ENCODE results near the gene LMF1. TPM values are rescaled to one million over a fixed set of nuclear protein-coding genes. Genes with fewer than 3 reads are reported as not detected.

LMF1 gene
- total RNA-seq, 1 experiment from 2014 or later, result 12.8 TPM

- ChIA-PET POLR2A (no interaction called here), CTCF (no interaction called here), RAD21 (ENCODE audit: low non-redundant PET in 1 of 2, low total read pairs in 2 of 2, uncharacterized antibody in 2 of 2, unreplicated experiment in 2 of 2) (no interaction called here)
- Histone ChIP-seq H3K9me2 (ENCODE audit: insufficient read depth) (no peaks in the 10 kb centered on the region), H3K27me3 (ENCODE audit: insufficient read depth, low read length) (peaks cover 39% of the 10 kb centered on the region), H2AFZ (ENCODE audit: low read depth, low read length, poor library complexity, severe bottlenecking) (no peak overlapping the region), H3K36me3 (ENCODE audit: control insufficient read depth in 1 of 2, insufficient read depth in 2 of 2, low read length in 2 of 2) (no peaks in the 10 kb centered on the region), H3K27ac (ENCODE audit: low read depth, low read length) (no peak overlapping the region), H3K79me2 (ENCODE audit: insufficient read depth, low read length) (no peaks in the 10 kb centered on the region), H3K4me1 (ENCODE audit: control insufficient read depth in 1 of 2, insufficient read depth in 2 of 2, low read length in 2 of 2) (peaks cover 5 to 12% of the 10 kb centered on the region in 2 experiments), H3K9ac (ENCODE audit: low read length) (no peak overlapping the region), H3K9me3 (ENCODE audit: control insufficient read depth in 1 of 2, insufficient read depth in 1 of 2, low read depth in 1 of 2, low read length in 2 of 2) (no peaks in the 10 kb centered on the region), H3K4me3 (replicated peaks in 1 of 2; ENCODE audit: low read depth in 1 of 2, low read length in 2 of 2) (no peak overlapping the region), H4K20me1 (ENCODE audit: insufficient read depth) (no peaks in the 10 kb centered on the region), H3K4me2 (ENCODE audit: low read length) (no peak overlapping the region)
- BruUV-seq (replicated peaks), result no TSS peak
- intact Hi-C loops (cut with micrococcal nuclease), result no loop called here
- no peak for DNase-seq (ENCODE audit: low read depth, low spot score)
- no peak for ATAC-seq
- TF ChIP-seq ELF1 (IDR thresholded peaks at IDR 0.05; ENCODE audit: borderline replicate concordance, low read depth) (no peak), CBX3 (IDR thresholded peaks at IDR 0.05; ENCODE audit: low read depth) (no peak), POLR2A (IDR thresholded peaks at IDR 0.05; ENCODE audit: borderline replicate concordance, extremely low read depth, insufficient read depth, insufficient read length) (no peak), ZFX (IDR thresholded peaks at IDR 0.05) (no peak), POLR2AphosphoS5 (IDR thresholded peaks at IDR 0.05; ENCODE audit: low read depth, low read length) (no peak), CEBPB (IDR thresholded peaks at IDR 0.05; ENCODE audit: low read depth) (no peak), SRF (IDR thresholded peaks at IDR 0.05; ENCODE audit: low read depth) (no peak), FOSL1 (IDR thresholded peaks at IDR 0.05; ENCODE audit: low read depth) (no peak)
- TF ChIP-seq, protein P1, sequence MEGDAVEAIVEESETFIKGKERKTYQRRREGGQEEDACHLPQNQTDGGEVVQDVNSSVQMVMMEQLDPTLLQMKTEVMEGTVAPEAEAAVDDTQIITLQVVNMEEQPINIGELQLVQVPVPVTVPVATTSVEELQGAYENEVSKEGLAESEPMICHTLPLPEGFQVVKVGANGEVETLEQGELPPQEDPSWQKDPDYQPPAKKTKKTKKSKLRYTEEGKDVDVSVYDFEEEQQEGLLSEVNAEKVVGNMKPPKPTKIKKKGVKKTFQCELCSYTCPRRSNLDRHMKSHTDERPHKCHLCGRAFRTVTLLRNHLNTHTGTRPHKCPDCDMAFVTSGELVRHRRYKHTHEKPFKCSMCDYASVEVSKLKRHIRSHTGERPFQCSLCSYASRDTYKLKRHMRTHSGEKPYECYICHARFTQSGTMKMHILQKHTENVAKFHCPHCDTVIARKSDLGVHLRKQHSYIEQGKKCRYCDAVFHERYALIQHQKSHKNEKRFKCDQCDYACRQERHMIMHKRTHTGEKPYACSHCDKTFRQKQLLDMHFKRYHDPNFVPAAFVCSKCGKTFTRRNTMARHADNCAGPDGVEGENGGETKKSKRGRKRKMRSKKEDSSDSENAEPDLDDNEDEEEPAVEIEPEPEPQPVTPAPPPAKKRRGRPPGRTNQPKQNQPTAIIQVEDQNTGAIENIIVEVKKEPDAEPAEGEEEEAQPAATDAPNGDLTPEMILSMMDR (IDR thresholded peaks at IDR 0.05 in 2 of 3, conservative IDR thresholded peaks at IDR 0.05 in 1 of 3; ENCODE audit: borderline replicate concordance in 1 of 3, insufficient read depth in 1 of 3, low read depth in 2 of 3, low read length in 2 of 3), result no peak
- TF ChIP-seq, protein P2, sequence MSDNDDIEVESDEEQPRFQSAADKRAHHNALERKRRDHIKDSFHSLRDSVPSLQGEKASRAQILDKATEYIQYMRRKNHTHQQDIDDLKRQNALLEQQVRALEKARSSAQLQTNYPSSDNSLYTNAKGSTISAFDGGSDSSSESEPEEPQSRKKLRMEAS (IDR thresholded peaks at IDR 0.05), result no peak
These were observed 40.0 kb upstream of the LMF1 start for GRCh38 chr16:1010815-1011214.

GRCh38 chr16:1010251-1010650, 39.5 kb upstream of the LMF1 start:
- DNase-seq (ENCODE audit: low read depth, low spot score) (no peak), ATAC-seq (no peak)
- no peak overlapping the region for H2AFZ ChIP-seq (ENCODE audit: low read depth, low read length, poor library complexity, severe bottlenecking)
- intact Hi-C loops (cut with micrococcal nuclease), result no loop called here
- H3K9me2 ChIP-seq (ENCODE audit: insufficient read depth), result no peaks in the 10 kb centered on the region
- H3K27me3 ChIP-seq (ENCODE audit: insufficient read depth, low read length), result peaks cover 43% of the 10 kb centered on the region
- H4K20me1 ChIP-seq (ENCODE audit: insufficient read depth), result no peaks in the 10 kb centered on the region
- H3K36me3 ChIP-seq (ENCODE audit: control insufficient read depth in 1 of 2, insufficient read depth in 2 of 2, low read length in 2 of 2), result no peaks in the 10 kb centered on the region
- POLR2A ChIA-PET, result no interaction called here
- CTCF ChIA-PET, result no interaction called here
- no peaks in the 10 kb centered on the region for H3K79me2 ChIP-seq (ENCODE audit: insufficient read depth, low read length)
- BruUV-seq (replicated peaks), result no TSS peak
- H3K4me3 ChIP-seq (replicated peaks in 1 of 2; ENCODE audit: low read depth in 1 of 2, low read length in 2 of 2), result no peak overlapping the region
- H3K4me2 ChIP-seq (ENCODE audit: low read length), result no peak overlapping the region
- H3K4me1 ChIP-seq (ENCODE audit: control insufficient read depth in 1 of 2, insufficient read depth in 2 of 2, low read length in 2 of 2), result peaks cover 5 to 12% of the 10 kb centered on the region in 2 experiments
- no peak overlapping the region for H3K9ac ChIP-seq (ENCODE audit: low read length)
- RAD21 ChIA-PET (ENCODE audit: low non-redundant PET in 1 of 2, low total read pairs in 2 of 2, uncharacterized antibody in 2 of 2, unreplicated experiment in 2 of 2), result no interaction called here
- no peak overlapping the region for H3K27ac ChIP-seq (ENCODE audit: low read depth, low read length)
- no peaks in the 10 kb centered on the region for H3K9me3 ChIP-seq (ENCODE audit: control insufficient read depth in 1 of 2, insufficient read depth in 1 of 2, low read depth in 1 of 2, low read length in 2 of 2)
- TF ChIP-seq, protein P2 (IDR thresholded peaks at IDR 0.05), result no peak
- TF ChIP-seq, protein P3, sequence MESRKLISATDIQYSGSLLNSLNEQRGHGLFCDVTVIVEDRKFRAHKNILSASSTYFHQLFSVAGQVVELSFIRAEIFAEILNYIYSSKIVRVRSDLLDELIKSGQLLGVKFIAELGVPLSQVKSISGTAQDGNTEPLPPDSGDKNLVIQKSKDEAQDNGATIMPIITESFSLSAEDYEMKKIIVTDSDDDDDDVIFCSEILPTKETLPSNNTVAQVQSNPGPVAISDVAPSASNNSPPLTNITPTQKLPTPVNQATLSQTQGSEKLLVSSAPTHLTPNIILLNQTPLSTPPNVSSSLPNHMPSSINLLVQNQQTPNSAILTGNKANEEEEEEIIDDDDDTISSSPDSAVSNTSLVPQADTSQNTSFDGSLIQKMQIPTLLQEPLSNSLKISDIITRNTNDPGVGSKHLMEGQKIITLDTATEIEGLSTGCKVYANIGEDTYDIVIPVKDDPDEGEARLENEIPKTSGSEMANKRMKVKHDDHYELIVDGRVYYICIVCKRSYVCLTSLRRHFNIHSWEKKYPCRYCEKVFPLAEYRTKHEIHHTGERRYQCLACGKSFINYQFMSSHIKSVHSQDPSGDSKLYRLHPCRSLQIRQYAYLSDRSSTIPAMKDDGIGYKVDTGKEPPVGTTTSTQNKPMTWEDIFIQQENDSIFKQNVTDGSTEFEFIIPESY (IDR thresholded peaks at IDR 0.05; ENCODE audit: extremely low read depth, insufficient replicate concordance, low read length), result no peak
- TF ChIP-seq EGR1 (IDR thresholded peaks at IDR 0.05; ENCODE audit: low read depth), result no peak
- no peak for TF ChIP-seq RAD21 (IDR thresholded peaks at IDR 0.05; ENCODE audit: low read depth)
- TF ChIP-seq TCF7L2 (IDR thresholded peaks at IDR 0.05; ENCODE audit: borderline replicate concordance, extremely low read depth, insufficient read depth, insufficient read length), result no peak
- no peak for TF ChIP-seq SRF (IDR thresholded peaks at IDR 0.05; ENCODE audit: low read depth)
- TF ChIP-seq POLR2AphosphoS5 (IDR thresholded peaks at IDR 0.05; ENCODE audit: low read depth, low read length), result no peak
- TF ChIP-seq, protein P1 (IDR thresholded peaks at IDR 0.05 in 2 of 3, conservative IDR thresholded peaks at IDR 0.05 in 1 of 3; ENCODE audit: borderline replicate concordance in 1 of 3, insufficient read depth in 1 of 3, low read depth in 2 of 3, low read length in 2 of 3), result no peak
- TF ChIP-seq FOSL1 (IDR thresholded peaks at IDR 0.05; ENCODE audit: low read depth), result no peak

All from HCT116 (cell line).